GM13976 (cell line): ENCODE data around the gene CCT7.
"Not testable (repeated sequence)": the region's sequence is repeated elsewhere in the genome, so short reads cannot be mapped to it uniquely, and the experiment has no call there.

Source experiments
- DNase-seq: peaks from one replicate; pipeline ENCODE4 v3.0.0; 2012; ENCODE audit warnings: low spot score
- in situ Hi-C: fragments of 300-500 bp; cut with MboI; formaldehyde crosslinking; loops from one replicate; pipeline ENCODE4 v1.12.0; 2022; ENCODE audit warnings: low sequenced_read_pairs, mixed read lengths, inconsistent platforms; ENCODE audit not compliant: unreplicated experiment
- TF ChIP-seq, protein P1 (sequence below): IDR thresholded peaks from 2 replicates; pipeline ENCODE4 v1.5.1; 2012; ENCODE audit warnings: borderline replicate concordance, mild to moderate bottlenecking; ENCODE audit not compliant: insufficient read depth; ENCODE audit errors: extremely low read depth, missing control alignments, control extremely low read depth

CCT7 gene

DNA sequence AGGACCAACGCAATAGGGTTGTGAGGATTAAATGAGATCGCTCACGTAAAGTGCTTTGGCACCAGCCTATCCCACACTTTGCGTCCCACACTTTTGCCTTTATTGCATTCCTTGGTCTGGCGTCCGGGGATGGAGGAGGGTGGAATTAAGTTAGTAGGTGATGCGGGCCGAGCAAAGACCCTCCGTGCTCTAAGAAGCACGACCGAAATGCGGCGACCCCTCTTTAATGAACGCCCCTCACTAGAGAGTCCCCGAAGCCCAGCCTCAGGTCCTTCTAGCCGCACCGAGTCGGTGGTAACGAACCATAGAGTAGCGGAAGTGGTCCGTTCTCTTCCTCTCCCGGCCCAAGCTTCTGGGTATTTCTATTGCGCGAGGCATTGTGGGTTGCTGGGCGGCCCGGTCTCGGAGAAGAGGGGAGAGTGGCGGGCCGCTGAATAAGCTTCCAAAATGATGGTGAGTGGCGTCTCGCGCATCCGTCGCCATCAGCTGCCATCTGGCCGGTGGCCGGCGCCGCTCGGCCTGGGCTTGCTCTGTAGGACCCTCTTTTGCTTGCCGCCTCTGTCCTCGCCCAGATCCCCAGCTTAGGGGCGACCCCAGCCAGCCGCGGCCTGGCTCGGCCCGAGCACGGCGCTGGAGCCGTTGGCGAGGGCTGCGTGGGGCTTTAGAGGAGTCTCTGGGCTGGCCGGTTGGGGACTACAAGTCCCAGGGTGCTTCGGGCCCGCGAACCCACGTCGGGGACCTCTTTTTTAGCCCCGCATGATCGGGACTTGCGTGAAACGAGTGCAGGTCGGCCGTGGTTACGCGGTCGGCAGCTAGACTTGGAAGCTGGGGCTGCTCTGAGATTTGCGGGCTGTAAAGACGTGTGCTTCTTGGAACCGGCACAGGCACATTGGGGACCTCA is at the start of gene CCT7:
Gene CCT7, plus strand, starts transcription at position 377 of the 901 bp plus-strand sequence. Its CDS starts 71 bp downstream, at position 448.
- TF ChIP-seq, protein P1, sequence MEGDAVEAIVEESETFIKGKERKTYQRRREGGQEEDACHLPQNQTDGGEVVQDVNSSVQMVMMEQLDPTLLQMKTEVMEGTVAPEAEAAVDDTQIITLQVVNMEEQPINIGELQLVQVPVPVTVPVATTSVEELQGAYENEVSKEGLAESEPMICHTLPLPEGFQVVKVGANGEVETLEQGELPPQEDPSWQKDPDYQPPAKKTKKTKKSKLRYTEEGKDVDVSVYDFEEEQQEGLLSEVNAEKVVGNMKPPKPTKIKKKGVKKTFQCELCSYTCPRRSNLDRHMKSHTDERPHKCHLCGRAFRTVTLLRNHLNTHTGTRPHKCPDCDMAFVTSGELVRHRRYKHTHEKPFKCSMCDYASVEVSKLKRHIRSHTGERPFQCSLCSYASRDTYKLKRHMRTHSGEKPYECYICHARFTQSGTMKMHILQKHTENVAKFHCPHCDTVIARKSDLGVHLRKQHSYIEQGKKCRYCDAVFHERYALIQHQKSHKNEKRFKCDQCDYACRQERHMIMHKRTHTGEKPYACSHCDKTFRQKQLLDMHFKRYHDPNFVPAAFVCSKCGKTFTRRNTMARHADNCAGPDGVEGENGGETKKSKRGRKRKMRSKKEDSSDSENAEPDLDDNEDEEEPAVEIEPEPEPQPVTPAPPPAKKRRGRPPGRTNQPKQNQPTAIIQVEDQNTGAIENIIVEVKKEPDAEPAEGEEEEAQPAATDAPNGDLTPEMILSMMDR: no peak
- in situ Hi-C loops: no loop called here
- peak; percentile 93 for DNase-seq

DNA sequence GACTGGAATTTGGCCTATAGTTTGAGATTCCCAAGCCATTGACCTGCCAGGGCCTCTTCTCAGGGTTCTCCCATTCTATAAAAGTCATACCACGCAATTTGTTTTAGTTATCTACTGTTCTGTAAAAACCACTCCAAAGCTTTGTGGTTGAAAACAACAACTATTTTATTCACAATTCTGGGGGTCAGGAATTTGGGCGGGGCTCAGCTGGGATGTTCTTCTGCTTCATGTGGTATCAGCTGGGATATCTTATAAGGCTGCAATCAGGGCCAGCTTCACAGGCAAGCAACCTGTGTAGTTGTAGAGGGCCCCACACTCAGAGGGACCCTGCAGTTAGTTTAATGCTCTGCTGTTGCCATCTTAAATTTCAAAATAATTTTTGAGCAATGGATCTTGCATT is 48.1 kb upstream of the CCT7 start:
- DNase-seq: no peak
- TF ChIP-seq, protein P1: no peak
- in situ Hi-C loops: loop anchor here (25.0 kb wide), 1 partner anchor 299 kb away; the partner anchor contains the start of gene SPR

DNA sequence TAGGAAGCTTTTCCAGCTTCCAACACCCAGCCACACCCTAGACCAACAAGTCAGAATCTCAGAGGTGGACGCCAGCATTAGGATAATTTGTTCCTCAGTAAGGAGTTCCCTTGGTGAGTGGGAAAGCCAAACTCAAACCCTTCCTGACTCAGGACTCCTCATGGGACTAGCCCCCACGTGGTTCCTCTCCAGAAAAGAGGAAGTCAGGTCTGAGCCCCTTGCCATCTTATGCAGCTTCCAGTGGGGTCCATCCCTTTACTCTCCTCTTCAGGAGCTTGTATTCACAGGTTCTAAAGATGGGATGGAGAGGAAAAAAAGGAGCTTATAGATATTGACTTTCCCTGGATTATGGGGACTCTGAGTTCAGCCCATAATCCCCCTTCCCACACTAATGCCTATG is 46.6 kb upstream of the CCT7 start:
- in situ Hi-C loops: loop anchor here (25.0 kb wide), 1 partner anchor 300 kb away; the partner anchor contains the start of gene SPR
- TF ChIP-seq, protein P1: no peak
- DNase-seq: no peak

DNA sequence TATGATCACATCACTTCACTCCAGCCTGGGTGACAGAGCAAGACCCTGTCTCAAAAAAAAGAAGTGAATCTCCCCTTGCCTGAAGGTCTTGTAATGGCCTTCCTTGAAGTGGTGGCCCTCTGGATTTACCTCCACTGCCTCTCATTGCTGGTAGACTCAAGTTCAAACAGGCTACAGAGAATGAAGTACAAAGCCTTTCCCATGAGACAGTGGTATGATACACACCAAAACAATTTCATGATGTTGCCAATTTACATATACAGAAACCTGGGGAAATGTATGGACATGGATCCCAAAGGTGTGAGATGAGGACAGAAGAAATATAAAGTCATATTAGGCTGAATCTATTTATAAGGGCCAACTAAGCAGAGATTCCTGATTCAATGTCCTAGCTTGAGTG is 36.5 kb upstream of the CCT7 start:
- in situ Hi-C loops: loop anchor here (25.0 kb wide), 1 partner anchor 310 kb away; the partner anchor contains the start of gene SPR
- DNase-seq: no peak
- TF ChIP-seq, protein P1: no peak

DNA sequence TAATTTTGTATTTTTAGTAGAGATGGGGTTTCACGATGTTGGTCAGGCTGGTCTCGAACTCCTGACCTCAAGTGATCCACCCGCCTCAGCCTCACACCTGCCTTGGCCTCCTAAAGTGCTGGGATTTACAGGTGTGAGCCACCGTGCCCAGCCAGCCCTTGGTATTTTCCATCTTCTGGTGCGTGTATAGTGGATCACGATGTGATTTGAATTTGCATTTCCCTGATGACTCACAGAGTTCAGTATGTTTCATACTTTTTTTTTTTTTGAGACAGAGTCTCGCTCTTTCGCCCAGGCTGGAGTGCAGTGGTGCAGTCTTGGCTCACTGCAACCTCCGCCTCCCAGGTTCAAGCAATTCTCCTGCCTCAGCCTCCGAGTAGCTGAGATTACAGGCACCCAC is 33.8 kb upstream of the CCT7 start:
- DNase-seq, in situ Hi-C loops: not testable (repeated sequence)

DNA sequence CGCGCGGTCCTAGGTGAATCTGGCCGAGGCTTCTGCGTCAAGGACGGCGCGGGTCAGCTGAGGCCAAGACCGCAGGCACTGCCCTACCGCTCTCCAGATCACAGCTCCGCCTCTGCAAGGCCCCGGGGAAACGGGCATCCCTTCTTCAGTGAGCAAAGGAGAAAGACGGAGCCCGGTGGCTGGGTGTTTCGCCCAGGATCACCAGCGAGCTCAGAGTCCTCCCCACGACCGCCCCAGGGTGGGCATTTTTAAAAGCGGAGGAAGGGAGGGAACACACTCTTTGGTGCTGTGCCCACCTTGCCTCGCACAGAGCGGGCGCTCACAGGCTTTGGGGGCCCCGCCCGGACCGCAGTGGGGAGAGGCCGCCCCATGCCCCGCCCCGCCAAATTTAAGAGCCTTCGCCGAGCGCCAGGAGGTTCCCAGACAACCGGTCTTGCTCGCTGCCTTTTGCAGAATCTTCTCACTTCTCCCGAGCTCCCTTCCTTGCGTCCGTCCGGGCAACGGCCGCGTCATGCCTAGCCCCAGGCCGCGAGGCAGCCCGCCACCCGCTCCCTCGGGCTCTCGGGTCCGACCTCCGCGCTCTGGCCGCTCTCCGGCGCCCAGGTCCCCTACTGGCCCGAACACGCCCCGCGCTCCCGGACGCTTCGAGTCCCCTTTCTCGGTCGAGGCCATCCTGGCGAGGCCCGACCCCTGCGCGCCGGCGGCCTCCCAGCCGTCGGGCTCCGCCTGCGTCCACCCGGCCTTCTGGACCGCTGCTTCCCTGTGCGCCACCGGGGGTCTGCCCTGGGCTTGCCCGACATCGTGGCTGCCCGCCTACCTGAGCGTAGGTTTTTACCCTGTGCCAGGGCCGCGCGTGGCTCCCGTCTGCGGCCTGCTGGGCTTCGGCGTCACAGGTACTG is 31.7 kb upstream of the CCT7 start, which contains the start of gene NOTO:
Gene NOTO, plus strand, starts transcription at position 419 of the 899 bp plus-strand sequence. Its CDS starts 93 bp downstream, at position 512.
- DNase-seq: no peak

More for the DNA sequence above, 31.7 kb upstream of the CCT7 start, which contains the start of gene NOTO:
- in situ Hi-C loops: no loop called here
- TF ChIP-seq, protein P1: no peak
